ENCODE results near the gene CD226. TPM values are rescaled to one million over a fixed set of nuclear protein-coding genes. Genes with fewer than 3 reads are reported as not detected.

CD226 gene
- total and polyA plus RNA-seq, 2 of the 4 experiments (the other 2 are of a cell fraction), result 0.29 to 1.1 TPM

DNA sequence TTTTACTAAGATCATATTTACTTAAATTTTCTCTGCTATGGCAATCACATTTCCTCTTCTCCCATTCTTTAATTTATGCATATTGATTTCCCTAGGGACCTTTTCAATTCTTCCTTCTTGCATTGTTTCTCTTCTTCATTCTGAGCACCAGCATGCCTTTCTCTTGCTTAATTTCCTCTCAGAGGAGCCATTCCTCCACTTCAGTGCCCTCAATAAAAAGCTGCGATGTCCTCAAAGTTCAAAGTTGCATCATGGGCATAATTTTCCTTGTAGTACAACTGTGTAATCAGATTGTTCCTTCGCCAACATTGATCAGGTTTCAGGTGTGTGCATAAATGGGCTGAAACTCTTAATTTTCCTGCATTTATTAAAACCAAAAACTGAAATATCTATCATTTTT lies 21.8 kb upstream of the CD226 start:
- H3K9me1 ChIP-seq (ENCODE audit: insufficient read depth, low read length), result no peaks in the 10 kb centered on the region
- CTCF ChIA-PET, result no interaction called here
- in situ Hi-C loops (cut with MboI; ENCODE audit: low sequenced_read_pairs), result no loop called here

More for the DNA sequence above, 21.8 kb upstream of the CD226 start:
- Histone ChIP-seq H3K27ac (ENCODE audit: insufficient read depth, low read length) (no peak overlapping the region), H4K20me1 (ENCODE audit: insufficient read depth, low read length) (no peaks in the 10 kb centered on the region), H3K79me1 (ENCODE audit: low read depth in 1 of 2, low read length in 2 of 2) (no peaks in the 10 kb centered on the region), H3K27me3 (ENCODE audit: control insufficient read depth, insufficient read depth, low read length) (no peaks in the 10 kb centered on the region), H4K8ac (ENCODE audit: low read depth in 2 of 2, low read length in 2 of 2) (no peak overlapping the region), H2BK15ac (ENCODE audit: low read depth, low read length) (no peak overlapping the region), H4K5ac (ENCODE audit: low read depth, low read length) (no peak overlapping the region), H2BK20ac (ENCODE audit: low read depth, low read length) (no peak overlapping the region), H3K18ac (ENCODE audit: low read depth, low read length) (no peak overlapping the region), H3K23ac (ENCODE audit: low read depth, low read length) (no peak overlapping the region), H3K56ac (ENCODE audit: extremely low read depth, insufficient read depth, low read length) (no peak overlapping the region), H3K4me3 (ENCODE audit: insufficient read depth, low read depth, low read length) (no peak overlapping the region), H2AK5ac (ENCODE audit: low read depth, low read length) (no peak overlapping the region), H2BK5ac (ENCODE audit: low read depth, low read length, poor library complexity, severe bottlenecking) (no peak overlapping the region), H3K4ac (ENCODE audit: low read depth, low read length) (no peak overlapping the region), H2BK120ac (ENCODE audit: low read depth, low read length) (no peak overlapping the region), H3K14ac (replicated peaks; ENCODE audit: low read depth, low read length) (no peak overlapping the region), H3K36me3 (ENCODE audit: control insufficient read depth, insufficient read depth, low read length) (no peaks in the 10 kb centered on the region), H2AFZ (replicated peaks; ENCODE audit: low read length, poor library complexity) (no peak overlapping the region), H3K9me3 (ENCODE audit: control insufficient read depth, insufficient read depth, low read length) (0 out of 2 replicates have a peak, but pooled peaks cover 2% of the 10 kb centered on the region), H3K4me1 (ENCODE audit: control insufficient read depth, insufficient read depth, low read length) (no peaks in the 10 kb centered on the region), H3K4me2 (ENCODE audit: low read depth, low read length) (no peak overlapping the region), H4K91ac (ENCODE audit: insufficient read depth, low read depth, low read length) (no peak overlapping the region), H2AK9ac (replicated peaks; ENCODE audit: low read depth, low read length, poor library complexity) (no peak overlapping the region), H3K9ac (ENCODE audit: low read depth, low read length) (no peak overlapping the region)
- BruUV-seq (replicated peaks), result no TSS peak
- DNase-seq, result no peak
- ATAC-seq (ENCODE audit: low read depth), result no peak
- no peak for TF ChIP-seq POLR2A (IDR thresholded peaks at IDR 0.05; ENCODE audit: low read depth, low read length)
- no peak for TF ChIP-seq NFE2L2 (IDR thresholded peaks at IDR 0.05; ENCODE audit: low read depth, low read length)
- TF ChIP-seq, protein P1, sequence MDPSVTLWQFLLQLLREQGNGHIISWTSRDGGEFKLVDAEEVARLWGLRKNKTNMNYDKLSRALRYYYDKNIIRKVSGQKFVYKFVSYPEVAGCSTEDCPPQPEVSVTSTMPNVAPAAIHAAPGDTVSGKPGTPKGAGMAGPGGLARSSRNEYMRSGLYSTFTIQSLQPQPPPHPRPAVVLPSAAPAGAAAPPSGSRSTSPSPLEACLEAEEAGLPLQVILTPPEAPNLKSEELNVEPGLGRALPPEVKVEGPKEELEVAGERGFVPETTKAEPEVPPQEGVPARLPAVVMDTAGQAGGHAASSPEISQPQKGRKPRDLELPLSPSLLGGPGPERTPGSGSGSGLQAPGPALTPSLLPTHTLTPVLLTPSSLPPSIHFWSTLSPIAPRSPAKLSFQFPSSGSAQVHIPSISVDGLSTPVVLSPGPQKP (IDR thresholded peaks at IDR 0.05; ENCODE audit: borderline replicate concordance, low read depth, low read length), result no peak
- no peak for TF ChIP-seq CEBPB (IDR thresholded peaks at IDR 0.05; ENCODE audit: low read depth, low read length)
- TF ChIP-seq RCOR1 (IDR thresholded peaks at IDR 0.05; ENCODE audit: insufficient replicate concordance, low read length), result no peak
- no peak for TF ChIP-seq BHLHE40 (IDR thresholded peaks at IDR 0.05; ENCODE audit: low read depth, low read length)
- no peak for TF ChIP-seq MXI1 (IDR thresholded peaks at IDR 0.05; ENCODE audit: borderline replicate concordance, low read depth, low read length)
- TF ChIP-seq RAD21 (IDR thresholded peaks at IDR 0.05; ENCODE audit: low read length), result no peak
- no peak for TF ChIP-seq FOS (IDR thresholded peaks at IDR 0.05; ENCODE audit: low read depth, low read length)
- TF ChIP-seq CTCF (conservative IDR thresholded peaks at IDR 0.05; ENCODE audit: low read depth, low read length), result no peak
- no peak for TF ChIP-seq RFX5 (IDR thresholded peaks at IDR 0.05; ENCODE audit: low read depth, low read length)
- TF ChIP-seq MAFK (IDR thresholded peaks at IDR 0.05; ENCODE audit: low read depth, low read length), result no peak
- no peak for TF ChIP-seq SMC3 (IDR thresholded peaks at IDR 0.05; ENCODE audit: low read depth, low read length)
- no peak for TF ChIP-seq CHD1 (IDR thresholded peaks at IDR 0.05; ENCODE audit: low read depth, low read length)
- TF ChIP-seq USF2 (IDR thresholded peaks at IDR 0.05; ENCODE audit: low read depth, low read length), result no peak
- TF ChIP-seq MAZ (IDR thresholded peaks at IDR 0.05; ENCODE audit: borderline replicate concordance, low read depth, low read length), result no peak
- intact Hi-C loops (cut with micrococcal nuclease), result no loop called here
- WGBS, 2 experiments (ENCODE audit: extremely low coverage in 2 of 2, insufficient read length in 1 of 2), result no CpG with 5 or more reads among the region's 2 CpGs
- dilution Hi-C loops (cut with HindIII; ENCODE audit: low sequenced_read_pairs, unreplicated experiment), result no loop called here
- POLR2A ChIA-PET (ENCODE audit: unreplicated experiment), result no interaction called here

Data from IMR-90 (cell line).